PC-9 (cell line): ENCODE measurements around the gene USP17L30.
"Not testable (repeated sequence)": the region's sequence is repeated elsewhere in the genome, so short reads cannot be mapped to it uniquely, and the experiment has no call there.

Experiments
- EZH2 ChIP-seq: fragments of 200-600 bp; sonication (generic); IDR thresholded peaks from 2 replicates; pipeline ENCODE4 v1.8.0; 2017; ENCODE audit warnings: antibody characterized with exemption, low read depth
- TF ChIP-seq, protein P1 (sequence below): fragments of 200-600 bp; sonication (generic); conservative IDR thresholded peaks from 2 replicates; pipeline ENCODE4 v1.6.1; 2017; ENCODE audit warnings: mixed run types, antibody characterized with exemption, mild to moderate bottlenecking, moderate library complexity

DNA sequence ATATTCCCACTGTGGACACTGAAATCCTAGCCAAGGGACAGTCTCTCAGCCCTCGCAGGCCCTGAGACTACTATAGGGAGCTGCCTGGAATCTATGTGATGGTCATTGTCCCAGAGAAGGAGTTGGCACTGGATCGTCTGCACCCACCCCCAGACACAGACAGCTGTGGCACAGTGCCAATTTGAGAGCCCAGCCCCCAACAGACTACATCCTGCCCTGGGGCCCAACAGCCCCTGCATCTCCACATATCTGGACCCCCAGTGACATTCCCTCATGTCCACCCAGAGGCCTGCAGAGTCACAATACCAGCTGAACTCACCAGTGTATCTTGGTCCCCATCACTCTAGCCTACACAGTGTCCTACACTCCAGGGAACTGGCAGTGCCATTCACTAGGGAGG lies 42.8 kb downstream of the USP17L30 start:
- TF ChIP-seq, protein P1, sequence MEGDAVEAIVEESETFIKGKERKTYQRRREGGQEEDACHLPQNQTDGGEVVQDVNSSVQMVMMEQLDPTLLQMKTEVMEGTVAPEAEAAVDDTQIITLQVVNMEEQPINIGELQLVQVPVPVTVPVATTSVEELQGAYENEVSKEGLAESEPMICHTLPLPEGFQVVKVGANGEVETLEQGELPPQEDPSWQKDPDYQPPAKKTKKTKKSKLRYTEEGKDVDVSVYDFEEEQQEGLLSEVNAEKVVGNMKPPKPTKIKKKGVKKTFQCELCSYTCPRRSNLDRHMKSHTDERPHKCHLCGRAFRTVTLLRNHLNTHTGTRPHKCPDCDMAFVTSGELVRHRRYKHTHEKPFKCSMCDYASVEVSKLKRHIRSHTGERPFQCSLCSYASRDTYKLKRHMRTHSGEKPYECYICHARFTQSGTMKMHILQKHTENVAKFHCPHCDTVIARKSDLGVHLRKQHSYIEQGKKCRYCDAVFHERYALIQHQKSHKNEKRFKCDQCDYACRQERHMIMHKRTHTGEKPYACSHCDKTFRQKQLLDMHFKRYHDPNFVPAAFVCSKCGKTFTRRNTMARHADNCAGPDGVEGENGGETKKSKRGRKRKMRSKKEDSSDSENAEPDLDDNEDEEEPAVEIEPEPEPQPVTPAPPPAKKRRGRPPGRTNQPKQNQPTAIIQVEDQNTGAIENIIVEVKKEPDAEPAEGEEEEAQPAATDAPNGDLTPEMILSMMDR = not testable (repeated sequence)
- TF ChIP-seq EZH2 = not testable (repeated sequence)
